Glomerular visceral epithelial cell (primary cell): Measurements from ENCODE around the gene BLVRA.

Source experiments
- DNase-seq: peaks from one replicate; pipeline ENCODE4 v3.0.0-alpha.2; 2016; ENCODE audit errors: extremely low spot score

BLVRA gene

DNA sequence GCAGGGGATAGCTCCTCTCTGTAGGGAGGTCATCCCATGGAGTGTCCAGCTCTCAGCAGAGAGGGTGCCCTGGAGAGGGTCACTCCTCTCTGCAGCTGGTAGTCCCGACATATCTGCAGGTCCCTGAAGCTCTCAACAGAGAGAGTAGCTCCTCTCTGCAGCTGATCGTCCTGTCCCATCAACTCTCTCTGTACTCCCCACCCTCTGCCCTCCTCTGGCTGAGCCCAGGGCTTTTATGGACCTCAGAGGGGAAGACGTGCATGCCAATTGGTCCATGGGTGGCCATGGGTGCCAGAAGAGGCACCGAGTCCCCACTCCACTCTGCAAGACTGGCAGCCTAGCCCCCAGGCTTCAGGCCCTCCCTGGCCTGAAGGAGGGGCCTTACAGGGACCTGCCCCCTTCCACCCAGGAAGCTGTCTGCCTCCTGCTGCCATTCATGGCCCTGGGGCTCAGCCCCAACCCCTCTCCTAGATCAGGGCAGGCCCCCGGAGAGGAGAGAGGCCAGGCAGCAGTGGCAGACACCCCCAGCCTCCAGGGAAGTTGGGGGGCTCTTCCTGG lies 9.0 kb upstream of the BLVRA start:
- no peak for DNase-seq

DNA sequence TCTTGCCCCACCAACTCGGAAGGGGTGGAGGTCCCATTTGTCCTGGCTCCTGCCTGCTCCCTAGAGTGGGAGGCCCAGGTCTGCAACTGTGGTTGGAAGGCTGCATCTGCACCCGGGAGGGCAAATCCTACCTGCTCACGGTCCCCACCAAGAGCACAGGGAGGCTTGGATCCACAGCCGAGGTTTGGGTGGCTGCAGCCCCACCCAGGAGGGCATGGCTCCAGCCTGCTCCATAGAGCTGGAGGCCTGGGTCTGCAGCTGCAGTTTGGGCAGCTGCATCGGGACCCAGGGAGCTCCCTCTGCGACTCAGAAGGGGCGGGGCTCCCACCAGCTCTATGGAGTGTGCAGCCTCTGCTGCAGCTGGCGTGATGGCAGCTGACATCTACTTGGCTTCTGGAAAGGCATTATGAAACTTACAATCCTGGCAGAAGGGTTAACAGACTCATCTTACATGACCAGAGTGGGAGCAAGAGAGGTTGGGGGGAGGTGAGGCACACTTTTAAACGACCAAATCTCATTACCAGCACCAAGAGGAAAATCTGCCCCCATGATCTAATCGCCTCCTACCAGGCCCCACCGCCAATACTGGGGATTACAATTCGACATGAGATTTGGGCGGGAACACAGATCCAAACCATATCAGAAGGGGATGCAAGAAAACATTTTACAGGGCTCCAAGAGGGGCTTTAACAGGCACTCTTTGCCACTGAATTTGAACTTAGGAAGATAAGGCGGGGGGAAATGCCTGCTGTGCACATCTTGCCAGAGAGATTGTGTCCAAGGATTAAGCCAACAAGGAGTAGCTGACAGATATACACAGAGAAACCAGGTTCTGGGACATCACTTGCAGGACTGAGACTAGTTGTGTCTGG lies 8.2 kb upstream of the BLVRA start:
- DNase-seq, result no peak

DNA sequence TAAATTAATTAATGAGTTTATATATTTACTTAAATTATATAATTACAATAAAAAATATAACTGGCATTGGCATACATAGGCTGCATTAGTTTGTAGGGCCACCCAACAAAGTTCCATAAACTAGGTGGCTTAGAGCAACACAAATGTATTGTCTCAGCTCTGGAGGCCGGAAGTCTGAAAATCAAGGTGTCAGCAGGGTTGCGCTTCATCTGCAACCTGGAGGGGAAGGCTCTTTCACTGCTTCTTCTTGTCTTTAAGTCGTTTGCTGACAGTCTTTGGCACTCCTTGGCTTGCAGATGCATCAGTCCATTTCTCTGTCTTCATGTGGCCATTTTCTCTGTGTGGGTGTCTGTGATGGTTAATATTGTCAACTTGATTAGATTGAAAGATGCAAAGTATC lies 6.1 kb upstream of the BLVRA start:
- no peak for DNase-seq

DNA sequence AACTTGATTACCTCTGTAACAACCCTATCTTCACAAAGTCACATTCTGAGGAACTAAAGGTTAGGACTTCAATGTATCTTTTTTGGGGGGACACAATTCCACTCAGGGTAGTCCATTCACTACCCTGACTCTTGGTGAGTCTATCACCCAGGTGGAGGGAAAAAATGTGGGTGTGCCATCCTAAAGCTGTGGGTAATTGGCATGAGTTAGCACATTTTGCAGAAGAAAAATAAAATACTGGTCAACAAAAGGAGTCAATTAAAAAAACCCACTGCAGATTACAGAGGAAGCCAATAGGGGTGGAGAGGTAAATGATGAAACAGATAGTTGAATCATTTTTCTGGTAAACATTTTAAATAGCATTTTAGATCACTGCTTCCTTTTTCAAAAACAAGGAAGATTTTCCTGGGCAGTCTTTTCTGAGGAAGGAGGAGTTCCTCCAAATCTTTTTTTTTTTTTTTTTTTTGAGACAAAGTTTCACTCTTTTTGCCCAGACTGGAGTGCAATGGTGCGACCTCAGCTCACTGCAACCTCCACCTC lies 5.1 kb upstream of the BLVRA start:
- no peak for DNase-seq

DNA sequence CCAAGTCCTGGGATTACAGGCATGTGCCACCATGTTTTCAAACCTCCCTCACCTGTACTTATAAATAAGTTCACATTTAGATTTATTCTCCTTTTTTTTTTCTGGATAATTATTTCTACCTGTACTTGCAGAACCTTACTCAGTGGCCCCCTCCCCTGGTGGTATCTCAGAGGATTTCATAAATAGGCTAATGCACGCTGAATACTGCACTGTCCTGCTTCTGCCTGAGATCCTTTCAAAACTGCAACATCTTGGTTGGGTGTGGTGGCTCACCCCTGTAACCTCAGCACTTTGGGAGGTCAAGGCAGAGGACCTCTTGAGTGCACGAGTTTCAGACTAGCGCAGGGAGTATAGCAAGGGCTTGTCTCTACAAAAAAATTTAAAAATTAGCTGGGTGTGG lies 4.6 kb upstream of the BLVRA start:
- DNase-seq, result no peak

DNA sequence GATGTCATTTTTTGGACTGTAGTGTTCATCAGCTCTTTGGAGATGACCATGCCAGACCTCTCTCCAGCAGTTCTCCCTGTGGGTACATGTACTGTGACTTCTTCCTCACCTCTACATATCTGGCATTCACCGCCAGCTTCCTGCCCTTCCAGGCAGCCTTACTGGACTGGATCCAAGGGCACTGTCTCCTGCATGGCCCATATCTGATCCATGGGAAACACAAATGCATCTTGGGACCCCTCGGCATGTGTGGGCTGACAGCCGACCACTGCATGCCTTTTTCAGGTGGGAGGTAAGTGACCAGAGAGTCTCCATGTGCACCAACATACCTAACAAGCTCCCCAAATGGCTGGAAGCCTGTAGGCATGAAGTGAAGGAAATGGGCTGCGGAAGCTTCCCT lies 3.9 kb upstream of the BLVRA start:
- DNase-seq, result no peak

DNA sequence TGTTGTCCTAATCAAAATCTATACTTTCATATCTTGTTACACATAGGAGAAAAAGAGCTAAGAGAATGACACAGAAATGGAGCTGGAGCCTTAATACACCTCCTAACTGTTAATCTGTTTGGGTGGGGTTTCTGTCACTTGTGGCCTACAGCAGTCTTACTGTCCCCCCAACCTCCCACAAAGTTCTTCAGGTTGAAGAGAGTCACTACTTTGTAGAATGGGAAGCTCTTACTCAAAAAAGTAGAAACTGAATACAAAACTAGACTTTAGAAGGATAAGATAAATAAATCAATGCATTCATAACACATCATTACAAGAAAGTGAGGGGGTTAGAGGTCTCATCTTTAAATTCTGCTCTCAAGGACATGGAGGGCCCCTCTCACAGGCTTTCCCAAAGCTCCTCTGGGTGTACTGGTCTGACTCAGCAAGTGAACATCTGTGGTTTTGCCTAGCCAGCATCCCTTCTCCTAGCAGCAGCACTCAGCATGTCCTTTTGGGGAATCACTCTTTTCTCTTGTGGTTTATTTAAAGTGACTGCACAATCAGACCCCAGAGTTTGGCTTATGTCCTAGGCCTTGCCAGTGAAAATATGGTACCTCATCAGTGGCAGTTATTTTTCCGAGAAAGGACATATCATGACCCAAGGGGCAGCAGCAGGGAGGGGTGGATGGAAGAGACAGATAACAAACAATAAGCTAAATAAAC lies 2.0 kb upstream of the BLVRA start:
- DNase-seq, result peak; percentile 54

DNA sequence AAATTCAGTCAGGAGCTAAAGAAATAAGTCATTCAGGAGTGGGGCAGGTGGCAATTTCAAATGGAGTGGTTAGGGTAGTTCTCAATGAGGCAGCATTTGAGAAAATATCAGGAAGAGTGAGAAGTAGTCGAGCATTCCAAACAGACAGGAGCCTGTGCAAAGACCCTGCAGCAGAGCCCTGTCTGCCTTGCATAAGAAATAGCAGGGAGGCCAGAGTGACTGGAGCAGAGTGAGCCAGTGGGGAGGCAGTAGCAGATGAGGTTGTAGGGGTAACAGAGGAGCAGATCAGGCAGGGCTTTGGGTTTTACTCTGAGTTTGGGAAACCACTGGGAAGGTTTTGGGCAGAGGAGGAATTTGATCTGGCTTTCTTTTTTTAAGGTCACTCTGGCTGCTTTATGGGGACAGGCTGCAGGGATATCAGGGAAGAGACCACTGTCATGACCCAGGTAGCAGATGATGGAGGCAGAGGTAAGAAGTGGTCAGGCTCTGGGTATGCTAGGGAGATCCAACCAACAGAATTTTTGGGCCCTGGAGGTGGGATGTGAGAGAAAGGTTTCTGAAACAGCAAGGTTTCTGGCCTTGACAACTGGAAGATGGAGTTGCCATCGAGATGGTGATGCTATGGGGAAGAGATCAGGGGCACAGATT lies 1.3 kb upstream of the BLVRA start:
- DNase-seq, result no peak

DNA sequence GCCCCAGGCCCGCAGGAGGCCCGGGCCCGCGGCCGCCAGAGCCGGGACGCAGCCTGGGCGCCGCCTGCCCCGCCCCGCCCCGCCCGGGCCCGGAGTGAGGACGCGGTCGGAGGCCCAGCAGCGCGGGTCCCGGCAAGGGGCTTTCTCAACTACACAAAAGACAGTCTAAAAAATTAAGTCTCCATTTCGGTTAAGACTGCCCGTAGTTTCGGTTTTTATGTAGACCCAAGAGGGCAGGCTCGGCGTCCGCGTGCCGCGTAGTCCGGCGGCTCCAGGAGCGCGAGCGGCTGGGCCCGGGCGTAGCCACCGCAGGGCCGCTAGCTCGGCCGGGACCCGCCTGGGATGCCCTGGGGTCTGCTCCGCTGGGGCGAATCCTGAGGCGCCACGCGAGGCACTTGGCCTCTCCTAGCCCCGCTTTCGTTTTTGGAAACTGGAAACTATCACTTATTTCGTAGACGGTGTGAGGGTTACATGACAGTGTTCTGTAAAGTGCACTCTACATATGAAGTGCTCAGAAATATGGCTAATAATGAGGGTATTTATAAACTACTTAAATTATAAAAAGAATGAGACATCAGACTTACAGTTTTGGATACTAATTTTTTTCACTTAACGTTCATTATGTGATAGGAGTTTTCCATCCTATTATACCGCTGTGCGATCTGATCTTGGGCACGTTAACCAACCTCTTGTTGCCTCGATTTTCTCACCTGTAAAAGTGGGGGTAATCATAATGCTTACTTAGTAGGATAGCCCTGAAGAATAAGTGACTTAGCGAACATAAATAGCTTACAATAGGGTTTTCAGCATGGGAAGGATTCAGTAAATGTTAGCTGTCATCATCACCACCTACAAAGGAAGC lies 573 bp downstream of the BLVRA start:
- DNase-seq, result peak; percentile 47

DNA sequence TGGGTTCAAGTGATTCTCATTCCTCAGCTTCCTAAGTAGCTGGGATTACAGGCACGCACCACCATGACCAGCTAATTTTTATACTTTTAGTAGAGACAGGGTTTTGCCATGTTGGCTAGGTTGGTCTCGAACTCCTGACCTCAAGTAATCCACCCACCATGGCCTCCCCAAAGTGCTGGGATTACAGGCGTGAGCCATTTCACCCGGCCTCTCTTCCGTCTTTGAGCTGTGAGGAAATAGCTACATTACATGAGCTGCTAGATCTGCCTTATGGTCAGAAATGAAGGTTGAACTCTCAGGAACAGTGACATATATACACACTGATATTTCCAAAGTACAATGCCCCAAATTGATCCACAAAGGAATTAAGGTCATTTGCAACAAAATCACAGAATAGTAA lies 2.4 kb downstream of the BLVRA start:
- no peak for DNase-seq

DNA sequence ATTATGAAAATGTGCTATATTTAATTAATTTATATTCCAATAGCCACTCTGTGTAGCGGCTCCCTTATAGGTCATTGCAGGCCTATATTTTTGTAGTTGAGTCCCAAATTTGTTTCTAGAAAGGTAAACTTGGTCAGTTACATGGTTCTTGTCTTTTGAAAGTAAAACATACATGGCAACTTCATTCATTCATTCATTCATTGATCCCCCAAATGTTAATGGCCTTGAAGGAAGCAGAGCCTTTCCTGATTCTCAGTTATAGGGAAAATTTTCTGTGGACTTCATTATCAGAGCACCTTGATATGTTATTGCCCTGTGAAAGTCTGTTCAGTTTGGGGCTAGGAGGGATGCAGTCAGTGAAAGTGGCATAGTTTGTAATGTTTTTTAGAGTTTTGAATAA lies 2.9 kb downstream of the BLVRA start:
- DNase-seq, result no peak

DNA sequence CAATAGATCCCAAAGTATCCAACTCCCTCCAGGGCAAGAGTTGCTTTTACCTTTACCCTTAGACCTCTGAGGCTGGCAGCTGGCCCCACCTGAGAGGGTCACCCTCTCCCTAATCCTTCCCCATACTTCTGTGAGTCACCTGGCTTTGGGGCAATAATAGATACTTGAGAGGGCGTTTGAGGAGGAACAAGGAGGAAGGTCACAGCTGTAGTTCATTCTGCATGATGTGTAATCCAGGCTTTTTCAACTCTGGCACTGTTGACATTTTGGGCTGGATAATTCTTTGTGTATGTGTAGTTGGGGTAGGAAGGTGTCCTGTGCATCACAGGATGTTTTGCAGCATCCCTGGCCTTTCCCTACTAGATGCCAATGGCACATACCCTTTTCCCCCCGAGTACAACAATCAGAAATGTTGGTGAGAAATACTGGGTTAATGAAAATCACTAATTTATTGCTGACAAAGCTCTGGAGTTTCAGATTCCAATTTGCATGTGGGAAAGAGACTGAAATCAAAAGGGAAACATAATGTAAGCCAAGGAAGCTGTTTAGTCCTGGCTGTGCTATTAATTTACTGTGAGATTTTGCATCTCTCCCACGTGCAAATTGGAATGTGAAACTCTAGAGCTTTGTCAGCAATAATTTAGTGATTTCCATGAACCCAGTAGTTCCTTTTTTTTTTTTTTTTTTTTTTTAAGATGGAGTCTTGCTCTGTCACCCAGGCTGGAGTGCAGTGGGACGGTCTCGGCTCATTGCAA lies 3.6 kb downstream of the BLVRA start:
- DNase-seq, result no peak

DNA sequence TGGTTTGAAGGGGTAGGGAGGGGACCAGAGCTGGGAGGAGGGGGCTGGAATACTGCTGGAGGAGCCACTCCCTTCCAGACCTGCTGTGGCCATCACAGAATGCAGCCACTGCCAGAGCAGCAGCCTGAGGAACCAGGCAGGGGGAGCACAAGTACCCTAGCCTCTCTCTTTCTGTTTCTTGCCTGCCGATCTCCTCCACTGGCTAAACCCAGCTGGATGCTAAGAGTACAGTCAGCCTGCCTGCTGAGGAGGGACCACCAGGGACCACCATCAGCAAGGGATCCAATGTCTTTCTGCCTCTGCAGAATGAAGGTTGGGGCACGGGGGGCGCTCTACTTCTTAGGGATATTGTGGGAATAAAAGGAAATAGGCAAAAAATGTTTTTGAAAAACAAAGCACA lies 4.7 kb downstream of the BLVRA start:
- DNase-seq, result no peak

DNA sequence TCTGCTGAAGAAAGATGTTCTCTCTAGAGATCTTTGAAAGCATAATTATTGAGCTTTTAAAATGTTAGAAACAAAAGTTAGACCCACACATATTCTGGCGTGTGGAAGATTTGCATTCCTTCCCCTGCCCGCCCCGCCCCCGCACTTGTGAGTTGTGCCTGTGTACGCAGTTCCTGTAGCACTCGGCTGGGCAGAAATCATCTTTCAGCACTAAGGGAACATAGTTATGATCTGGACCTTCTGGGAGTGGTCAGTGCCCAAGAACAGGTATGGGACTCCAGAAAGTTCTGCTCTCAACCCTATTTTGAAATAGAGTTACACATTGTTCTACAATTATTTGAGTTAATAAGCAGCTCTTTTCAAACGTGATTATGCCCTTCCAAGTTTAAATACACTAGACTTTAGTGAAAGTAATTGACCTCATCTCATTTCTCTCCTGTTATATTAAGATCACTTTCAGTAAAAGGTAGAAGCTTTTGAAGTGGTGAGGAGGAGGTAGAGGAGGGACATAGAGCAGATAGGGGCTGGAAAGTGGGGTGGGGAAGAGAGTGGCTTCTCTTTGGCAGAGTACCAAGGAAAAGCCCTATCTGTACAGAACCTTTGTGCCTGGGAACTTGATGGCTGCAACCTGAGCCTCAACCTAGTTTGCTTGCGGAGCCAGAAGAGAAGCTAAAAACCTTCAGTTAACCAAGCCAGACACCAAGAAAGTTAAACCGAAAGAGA lies 5.7 kb downstream of the BLVRA start:
- DNase-seq, result peak; percentile 29

DNA sequence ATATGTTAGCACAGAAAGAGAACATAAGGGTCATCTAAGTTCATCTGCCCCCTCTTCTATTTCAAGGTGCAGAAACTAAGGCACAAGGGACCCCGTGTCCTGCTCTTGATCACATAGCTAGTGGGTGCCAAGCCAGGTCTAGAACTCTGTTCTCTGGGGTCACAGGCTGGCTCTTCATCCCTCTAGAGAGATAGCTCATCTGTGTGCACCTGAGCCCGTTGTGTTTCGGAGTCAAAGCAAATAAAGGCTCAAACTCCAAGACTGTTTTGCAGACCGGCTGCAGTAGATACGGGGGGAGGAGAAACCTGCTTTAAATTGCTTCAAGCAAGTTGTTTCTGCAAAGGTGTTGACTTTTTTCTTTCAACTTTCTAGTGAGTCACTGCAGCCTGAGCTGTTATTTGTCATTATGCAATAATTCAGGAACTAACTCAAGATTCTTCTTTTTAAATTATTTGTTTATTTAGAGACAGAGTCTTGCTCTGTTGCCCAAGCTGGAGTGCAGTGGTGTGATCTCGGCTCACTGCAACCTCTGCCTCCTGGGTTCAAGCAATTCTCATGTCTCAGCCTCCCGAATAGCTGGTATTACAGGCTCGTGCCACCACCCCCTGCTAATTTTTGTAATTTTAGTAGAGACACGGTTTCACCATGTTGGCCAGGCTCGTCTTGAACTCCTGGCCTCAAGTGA lies 6.5 kb downstream of the BLVRA start:
- DNase-seq, result no peak

DNA sequence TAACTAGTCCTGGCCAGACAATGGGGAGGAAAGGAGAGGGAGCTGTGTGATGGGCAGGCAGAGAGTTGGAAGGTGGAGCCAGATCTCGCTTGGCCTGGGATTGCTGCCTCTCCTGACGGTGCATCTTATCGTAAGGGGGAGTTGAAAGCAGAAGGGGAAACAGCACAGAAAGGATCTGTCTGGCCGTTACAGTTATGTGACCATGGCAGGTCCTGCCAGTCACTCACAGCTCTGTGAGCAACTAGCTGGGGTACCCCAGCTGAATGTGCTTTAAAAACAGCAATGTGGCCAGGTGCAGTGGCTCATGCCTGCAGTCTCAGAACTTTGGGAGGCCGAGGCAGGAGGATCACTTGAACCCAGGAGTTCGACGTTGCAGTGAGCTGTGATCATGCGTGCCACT lies 8.1 kb downstream of the BLVRA start:
- DNase-seq, result no peak

DNA sequence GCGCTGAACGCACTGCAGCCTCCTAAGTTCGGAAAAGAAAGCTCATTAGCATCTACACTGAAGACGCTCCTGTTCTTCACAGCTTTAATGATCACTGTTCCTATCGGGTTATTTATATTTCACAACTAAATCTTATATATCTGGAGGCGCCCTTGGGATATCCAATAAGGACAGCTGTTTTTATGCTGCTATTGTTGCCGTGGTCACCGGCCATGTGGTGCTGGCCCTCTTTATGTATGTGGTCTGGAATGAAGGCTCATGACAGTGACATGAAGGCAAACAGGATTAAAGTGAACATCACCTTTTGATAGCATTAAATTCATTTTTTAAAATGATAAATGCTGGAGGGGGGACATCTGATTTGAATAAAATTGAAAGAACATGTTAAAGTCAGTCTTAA lies 8.8 kb downstream of the BLVRA start:
- DNase-seq, result no peak

DNA sequence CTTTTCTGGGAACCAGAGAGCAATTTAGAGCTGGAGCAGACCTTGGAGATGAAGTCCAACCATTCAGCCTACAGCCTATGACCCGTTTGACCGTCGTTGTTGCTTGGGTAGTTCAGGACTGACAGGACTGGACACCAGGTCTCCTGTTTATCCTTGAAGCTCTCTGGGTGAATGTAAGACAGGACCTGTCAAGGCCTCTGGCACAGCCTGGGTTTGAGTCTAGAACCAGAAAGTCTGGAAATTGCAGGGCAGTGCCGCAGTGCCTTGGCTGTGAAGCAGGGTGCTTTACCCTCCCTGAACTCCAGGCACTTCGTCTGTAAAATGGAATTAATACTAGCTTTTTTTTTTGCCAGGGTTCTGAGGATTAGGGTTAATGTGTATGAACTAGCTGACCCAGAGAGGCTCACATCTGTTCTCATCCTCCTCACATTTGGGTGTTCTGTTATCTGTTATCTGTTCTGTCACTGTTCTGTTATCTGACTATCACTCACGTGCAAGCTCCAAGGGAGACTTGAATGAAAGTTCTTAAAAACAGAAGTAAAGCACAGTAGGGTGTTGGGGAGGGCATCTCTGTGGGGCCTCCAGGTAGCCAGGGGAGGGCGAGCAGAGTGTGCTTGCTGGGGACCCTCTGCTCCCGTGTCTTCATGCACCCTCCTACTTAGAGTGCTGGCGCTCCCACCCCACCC lies 9.9 kb downstream of the BLVRA start:
- DNase-seq, result no peak

DNA sequence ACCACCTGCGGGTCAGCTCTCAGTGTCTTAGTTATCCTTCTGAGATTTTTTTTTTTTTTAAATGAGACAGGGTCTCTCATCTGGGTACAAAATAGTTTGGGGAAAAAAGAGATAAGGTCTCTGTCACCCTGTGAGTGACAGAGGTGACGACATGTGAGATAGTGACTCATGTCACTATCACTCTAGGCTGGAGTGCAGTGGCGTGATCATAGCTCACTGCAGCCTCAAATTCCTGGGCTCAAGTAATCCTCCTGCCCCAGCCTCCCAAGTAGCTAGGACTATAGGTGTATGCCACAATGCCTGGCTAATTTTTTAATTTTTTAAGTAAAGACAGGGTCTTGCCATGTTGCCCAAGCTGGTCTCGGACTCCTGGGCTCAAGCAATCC lies 10.4 kb downstream of the BLVRA start:
- DNase-seq, result no peak
